ENCODE data around the gene TUBA3C.
"Not testable (repeated sequence)": the region's sequence is repeated elsewhere in the genome, so short reads cannot be mapped to it uniquely, and the experiment has no call there.

Gene TUBA3C

GRCh38 chr13:19181621-19182485 is at the start of gene TUBA3C:
Gene TUBA3C (minus strand): TSS chr13:19181824. CDS start chr13:19181747, 77 bp downstream.
- no peak for DNase-seq (ENCODE audit: low read depth)

DNA sequence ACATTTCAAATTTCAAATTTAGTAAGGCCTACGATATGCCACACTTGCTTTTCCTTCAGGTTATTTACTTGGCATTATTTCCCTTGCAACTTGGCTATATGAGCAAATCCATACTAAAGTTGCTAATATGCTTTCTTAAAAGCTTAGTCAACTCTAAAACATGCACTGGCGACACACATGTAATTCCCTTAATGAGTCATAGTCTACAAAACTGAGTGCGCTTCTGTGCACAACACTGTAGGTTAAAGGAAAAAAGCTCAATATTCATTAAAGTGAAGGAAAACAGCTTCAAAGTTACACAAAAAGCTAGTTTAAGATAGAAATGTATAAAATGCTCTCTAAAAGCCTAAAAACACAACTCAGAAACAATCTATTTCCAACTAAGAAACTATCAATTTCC is 25.8 kb upstream of the TUBA3C start:
- not testable (repeated sequence) for DNase-seq (ENCODE audit: low read depth)

- DNase-seq (ENCODE audit: low read depth) = not testable (repeated sequence)
Observed at GRCh38 chr13:19192622-19193021, 11.0 kb upstream of the TUBA3C start.

- DNase-seq (ENCODE audit: low read depth) = not testable (repeated sequence)
Observed at GRCh38 chr13:19189911-19190310, 8.3 kb upstream of the TUBA3C start.

DNA sequence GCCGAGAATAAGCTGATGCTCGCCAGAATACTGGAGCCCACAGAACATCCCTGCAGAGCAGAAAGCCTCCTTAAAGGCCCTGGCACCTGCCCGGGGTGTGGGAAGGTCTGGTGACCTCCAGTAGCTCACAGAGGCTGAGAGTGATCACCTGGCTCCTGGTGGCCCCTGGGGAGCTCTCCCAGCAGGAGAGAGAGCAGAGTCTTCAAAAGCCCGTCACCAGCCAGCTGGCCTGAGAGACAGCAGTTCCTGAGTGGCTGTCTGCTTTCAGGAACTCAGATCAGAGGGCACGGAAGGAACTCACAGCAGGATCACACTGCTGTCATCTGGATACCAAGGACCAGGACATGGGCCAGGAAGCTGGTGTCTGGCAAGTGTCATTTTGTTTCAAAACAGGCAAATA is 7.7 kb upstream of the TUBA3C start:
- DNase-seq (ENCODE audit: low read depth) = not testable (repeated sequence)

DNA sequence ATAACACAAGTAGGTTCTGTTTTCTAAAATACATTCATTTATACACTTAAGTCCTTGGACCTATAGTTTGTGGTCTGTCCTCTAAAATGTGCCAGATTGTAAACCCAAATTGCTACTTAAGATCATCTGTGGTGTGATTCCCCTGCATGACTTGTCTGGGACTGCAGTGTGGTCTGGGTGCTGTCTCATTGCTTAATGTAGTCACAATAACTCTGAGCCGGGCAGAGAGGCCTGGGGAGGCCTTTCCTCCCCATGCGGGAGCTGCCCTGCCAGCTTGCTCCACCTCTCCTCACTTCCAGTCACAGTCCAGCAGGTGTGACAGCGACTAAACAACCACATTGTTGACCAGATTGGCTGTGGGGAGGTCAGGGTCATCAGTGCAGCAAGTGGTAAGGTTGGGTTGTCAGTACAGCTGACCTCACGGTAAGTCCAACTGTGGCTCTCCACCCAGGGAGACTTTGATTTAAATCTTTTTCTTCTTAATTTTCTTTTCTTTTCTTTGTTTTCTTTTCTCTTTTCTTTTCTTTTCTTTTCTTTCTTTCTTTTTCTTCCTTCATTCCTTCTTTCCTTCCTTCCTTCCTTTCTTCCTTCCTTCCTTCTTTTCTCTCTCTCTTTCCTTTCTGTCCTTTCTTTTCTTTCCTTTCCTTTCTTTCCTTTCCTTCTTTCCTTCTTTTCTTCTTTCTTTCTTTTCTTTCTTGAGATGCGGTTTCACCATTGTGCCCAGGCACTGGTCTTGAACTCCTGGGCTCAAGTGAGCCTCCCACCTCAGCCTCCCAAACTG is 4.4 kb upstream of the TUBA3C start:
- DNase-seq (ENCODE audit: low read depth) = no peak

DNA sequence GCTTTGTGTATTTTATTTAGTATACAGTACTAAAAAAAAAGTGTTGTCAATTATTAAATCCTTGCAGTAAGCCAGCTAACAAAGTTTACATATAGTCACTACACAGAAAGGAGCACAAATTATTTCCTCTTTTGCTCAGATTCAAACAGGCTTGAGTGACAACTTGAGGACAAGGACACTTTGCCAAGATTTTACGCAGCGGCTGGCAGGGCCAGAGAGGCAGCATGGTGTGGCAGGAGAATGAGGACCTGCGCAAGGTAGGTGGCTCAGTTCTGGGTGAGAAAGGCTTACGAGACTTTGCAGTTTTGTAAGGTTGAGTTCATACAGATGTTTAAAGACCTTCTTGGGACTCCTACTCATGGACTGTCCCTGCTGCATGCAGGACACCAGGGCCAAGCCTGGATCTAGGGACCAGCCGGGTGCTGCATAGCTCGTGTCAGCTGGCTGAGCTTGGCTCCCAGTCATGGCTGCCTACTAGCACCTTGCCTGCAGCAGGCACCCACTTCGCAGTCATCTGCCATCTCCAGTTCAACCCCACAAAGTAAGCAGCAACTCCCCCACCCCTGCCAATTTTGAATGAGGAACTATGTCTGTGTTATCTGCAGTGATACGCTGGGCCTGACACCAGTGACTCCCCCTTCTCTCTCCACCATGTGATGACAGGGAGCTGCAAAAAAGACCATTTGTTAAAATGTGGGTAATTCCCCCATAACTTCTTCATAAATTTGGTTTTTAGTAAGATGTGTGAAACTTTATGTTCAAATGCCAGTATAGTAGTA is 3.7 kb upstream of the TUBA3C start:
- DNase-seq (ENCODE audit: low read depth) = no peak

DNA sequence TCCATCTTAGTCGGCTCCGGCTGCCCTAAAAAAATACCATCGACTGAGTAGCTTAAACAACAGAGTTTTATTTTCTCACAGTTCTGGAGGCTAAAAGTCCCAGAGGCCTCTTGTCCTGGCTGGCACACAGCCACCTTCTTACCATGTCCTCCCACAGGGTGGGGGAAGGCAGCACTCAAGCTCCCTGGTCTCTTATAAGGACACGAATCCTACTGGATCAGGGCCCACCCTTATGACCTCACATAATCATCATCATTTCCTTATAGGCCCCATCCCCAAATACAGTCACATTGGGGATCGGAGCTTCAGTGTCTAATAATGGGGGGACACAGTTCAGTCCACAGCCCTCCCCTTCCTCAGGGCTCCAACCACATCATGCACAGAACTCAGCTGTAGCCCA is 2.6 kb upstream of the TUBA3C start:
- DNase-seq (ENCODE audit: low read depth) = no peak

DNA sequence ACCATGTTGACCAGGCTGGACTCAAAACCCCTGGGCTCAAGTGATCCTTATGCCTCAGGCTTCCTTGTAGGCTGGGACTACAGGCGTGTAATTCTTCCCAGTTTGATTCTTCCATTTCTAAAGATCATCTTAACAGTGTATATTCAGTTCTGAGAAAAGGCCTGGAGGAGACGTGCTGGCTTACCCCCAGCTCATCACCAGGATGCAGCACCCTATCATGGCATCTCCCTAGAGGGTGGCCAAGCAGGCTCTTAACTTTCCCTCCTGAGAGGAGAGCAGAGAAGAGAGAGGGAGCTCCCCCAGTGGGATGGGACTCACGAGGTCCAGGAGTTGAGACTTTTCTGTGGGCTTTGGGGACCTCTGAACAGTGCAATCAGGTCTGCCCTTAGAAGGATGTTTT is 2.1 kb upstream of the TUBA3C start:
- DNase-seq (ENCODE audit: low read depth) = no peak

- DNase-seq (ENCODE audit: low read depth) = no peak
Observed at GRCh38 chr13:19182536-19182935, 912 bp upstream of the TUBA3C start.

GRCh38 chr13:19181021-19181620 is 503 bp downstream of the TUBA3C start:
- no peak for DNase-seq (ENCODE audit: low read depth)

- no peak for DNase-seq (ENCODE audit: low read depth)
Observed at GRCh38 chr13:19179916-19180315, 1.7 kb downstream of the TUBA3C start.

DNA sequence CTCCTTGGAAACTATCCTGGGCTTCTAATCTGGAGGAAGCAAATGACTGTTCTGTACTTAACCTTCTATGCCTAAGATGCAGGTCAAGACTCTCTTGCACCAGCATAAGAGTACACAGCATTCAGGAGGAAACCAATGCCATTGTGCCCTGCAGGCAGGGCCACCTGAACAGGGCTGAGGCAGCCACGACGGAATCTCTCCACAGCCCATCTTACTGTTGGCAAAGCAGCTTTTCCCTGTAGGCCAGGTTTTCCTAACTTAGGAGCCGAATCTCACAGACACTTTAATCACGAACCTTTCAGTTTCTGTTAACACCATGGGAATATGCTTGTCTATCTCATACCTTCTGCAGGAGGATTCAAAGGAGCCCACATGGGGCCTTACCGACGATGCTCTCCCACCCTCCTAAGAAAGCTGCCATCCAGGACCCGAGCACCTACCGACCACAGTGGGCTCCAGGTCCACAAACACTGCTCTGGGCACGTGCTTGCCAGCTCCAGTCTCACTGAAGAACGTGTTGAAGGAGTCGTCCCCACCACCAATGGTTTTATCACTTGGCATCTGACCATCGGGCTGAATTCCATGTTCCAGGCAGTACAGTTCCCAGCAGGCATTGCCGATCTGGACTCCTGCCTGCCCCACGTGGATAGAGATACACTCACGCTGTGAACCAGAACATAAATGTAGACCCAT is 2.6 kb downstream of the TUBA3C start:
- DNase-seq (ENCODE audit: low read depth) = no peak

- not testable (repeated sequence) for DNase-seq (ENCODE audit: low read depth)
Observed at GRCh38 chr13:19176981-19177776, 4.4 kb downstream of the TUBA3C start.

DNA sequence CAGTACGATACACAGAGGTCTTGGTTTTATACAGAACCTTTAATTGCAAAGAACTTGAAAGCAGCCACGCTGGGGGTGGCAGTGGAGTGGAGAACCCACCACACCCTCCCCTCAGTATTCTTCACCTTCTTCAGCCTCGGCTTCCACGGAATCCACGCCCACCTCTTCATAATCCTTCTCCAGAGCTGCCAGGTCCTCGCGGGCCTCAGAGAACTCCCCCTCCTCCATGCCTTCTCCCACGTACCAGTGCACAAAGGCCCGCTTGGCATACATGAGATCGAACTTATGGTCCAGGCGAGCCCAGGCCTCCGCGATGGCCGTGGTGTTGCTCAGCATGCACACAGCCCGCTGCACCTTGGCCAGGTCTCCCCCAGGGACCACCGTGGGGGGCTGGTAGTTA is 7.9 kb downstream of the TUBA3C start:
- DNase-seq (ENCODE audit: low read depth) = no peak

DNA sequence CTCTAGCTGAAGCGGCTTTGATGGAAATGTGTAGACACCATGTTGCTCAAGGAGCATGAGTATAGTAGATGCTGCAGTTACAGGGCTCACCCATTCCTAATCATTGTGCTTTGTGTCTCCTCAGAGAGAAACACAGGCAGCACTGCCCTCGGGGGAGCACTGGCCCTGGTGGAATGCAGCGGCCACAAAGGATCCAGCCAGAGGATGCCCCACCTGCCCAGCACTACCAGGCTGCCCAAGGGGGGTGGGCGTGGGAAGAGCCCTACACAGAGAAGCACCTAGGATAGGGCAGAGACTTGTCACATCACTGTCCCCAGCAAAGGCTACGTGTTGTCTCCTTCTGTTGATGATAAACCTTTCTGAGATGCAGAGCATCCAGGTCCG is 9.0 kb downstream of the TUBA3C start:
- DNase-seq (ENCODE audit: low read depth) = no peak

DNA sequence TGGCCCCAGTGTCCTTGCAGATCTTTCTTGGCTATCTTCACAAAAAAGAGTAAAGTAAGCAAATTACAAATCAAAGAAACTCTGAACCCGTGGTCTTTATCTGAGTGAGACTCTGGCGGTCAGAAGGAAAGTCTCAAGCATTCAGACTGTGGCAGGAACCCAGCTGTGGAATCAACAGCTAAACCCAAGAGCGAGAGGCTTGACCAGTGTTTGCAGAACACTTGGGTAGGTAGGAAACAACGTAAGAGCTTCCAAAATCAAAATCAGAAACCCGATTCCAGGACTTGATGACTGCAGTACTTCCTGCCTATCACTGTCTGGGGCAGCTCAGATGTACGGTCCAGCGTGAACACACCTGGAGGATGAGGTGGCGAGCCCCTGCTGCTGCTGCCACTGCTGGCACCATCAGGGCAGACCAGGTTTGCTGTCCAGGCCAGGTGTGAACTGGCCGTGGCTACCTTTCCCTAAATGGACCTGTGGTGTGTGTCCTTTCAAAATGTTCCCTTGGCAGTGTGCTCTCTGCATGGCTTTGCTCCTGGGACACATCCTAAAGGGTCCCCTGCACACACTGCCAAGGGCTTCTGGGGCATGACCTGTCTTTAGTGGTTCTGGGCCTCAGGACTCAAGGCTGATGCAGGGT is 9.5 kb downstream of the TUBA3C start:
- DNase-seq (ENCODE audit: low read depth) = no peak

DNA sequence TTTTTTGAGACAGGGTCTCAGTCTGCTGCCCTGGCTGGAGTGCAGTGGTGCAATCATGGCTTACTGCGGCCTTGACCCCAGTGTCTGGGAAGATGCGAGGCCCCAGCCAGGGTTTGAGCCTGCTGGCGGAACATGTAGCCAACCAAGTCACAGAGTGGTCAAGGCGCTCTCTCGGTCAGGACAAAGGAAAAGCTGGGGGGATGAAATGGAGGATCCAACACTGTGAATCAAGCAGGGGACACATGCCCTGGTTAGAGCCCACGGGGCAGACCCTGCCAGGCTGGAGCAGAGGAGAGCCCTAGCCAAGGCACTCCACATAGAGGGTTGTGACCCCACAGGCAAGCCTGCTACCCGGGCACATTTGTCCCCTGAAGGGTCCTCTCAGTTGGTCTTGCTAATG is 10.1 kb downstream of the TUBA3C start:
- no peak for DNase-seq (ENCODE audit: low read depth)

GRCh38 chr13:19169991-19170390 is 11.6 kb downstream of the TUBA3C start:
- DNase-seq (ENCODE audit: low read depth) = no peak

- no peak for DNase-seq (ENCODE audit: low read depth)
Observed at GRCh38 chr13:19169496-19169895, 12.1 kb downstream of the TUBA3C start.

All from HS-5 (cell line).